DMS114 treated with DMSO at 0.1 percent for 48 hours (cell line): ENCODE results near the gene RBMS1.

Source experiments
- DNase-seq: peaks from one replicate; lab custom pipeline; 2025; ENCODE audit not compliant: unreplicated experiment; lab: John Stamatoyannopoulos, UW

The RBMS1 gene

GRCh38 chr2:160310118-160310828 lies 183.3 kb downstream of the RBMS1 start:
- DNase-seq, result no peak

GRCh38 chr2:160309585-160309984 lies 184.0 kb downstream of the RBMS1 start:
- DNase-seq, result no peak

GRCh38 chr2:160308915-160309314 lies 184.7 kb downstream of the RBMS1 start:
- no peak for DNase-seq

DNA sequence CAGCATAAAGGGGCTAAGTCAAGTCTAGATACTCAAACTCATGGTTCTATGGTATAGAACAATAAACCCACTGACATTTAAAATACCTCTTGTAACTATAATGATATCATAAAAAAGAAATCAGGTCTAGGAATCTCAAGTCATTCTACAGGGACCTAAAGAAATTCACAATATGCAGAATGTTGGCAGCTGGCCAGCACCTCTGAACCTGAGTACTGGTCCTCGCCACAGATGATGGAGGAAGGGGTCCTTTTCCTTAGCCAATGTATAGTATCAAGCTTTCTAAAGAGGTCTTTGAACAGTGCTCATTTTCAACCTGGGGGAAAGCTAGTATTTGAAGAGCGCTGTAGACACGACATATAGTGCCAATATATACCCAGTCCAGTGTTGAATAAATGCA lies 185.1 kb downstream of the RBMS1 start:
- no peak for DNase-seq

DNA sequence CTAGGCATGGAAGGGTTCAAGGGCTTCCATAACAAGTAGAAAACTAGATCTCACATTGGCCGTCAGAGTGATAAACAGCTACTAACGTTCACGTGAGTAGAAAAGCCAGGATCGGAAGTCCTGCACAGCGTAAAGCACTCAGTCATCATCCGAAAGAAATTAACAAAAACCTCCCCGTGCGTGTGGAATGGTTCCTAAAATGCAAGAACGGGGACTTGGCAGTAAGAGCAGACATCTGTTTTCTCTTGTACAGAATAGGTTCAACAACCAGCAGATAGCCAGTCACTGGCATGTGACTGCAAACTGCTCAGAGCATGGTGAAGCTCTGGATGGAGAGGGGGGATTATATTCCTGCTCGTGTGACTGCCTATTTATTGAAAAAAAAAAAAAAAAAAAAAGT lies 186.6 kb downstream of the RBMS1 start:
- DNase-seq, result no peak

- no peak for DNase-seq
Measured at GRCh38 chr2:160305081-160305750, 188.4 kb downstream of the RBMS1 start.

GRCh38 chr2:160303527-160303926 lies 190.1 kb downstream of the RBMS1 start:
- DNase-seq, result no peak

DNA sequence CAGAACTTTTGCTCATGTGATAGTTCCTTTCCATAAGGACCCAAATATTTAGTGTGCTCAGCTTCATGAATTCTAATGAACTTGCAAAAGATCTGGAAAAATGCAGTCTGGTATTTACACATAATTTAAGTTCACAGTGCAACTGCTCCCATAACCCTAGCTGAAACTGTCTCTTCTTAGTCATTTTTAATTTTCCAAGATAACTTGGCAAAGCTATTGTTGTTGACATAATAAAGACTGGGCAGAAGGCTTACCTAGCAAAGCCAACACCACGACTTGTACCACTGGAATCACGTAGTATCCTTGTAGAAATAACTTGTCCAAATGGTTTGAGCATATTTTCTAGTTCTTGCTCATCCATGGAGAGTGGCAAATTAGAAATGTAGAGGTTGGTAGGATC lies 190.5 kb downstream of the RBMS1 start:
- no peak for DNase-seq

DNA sequence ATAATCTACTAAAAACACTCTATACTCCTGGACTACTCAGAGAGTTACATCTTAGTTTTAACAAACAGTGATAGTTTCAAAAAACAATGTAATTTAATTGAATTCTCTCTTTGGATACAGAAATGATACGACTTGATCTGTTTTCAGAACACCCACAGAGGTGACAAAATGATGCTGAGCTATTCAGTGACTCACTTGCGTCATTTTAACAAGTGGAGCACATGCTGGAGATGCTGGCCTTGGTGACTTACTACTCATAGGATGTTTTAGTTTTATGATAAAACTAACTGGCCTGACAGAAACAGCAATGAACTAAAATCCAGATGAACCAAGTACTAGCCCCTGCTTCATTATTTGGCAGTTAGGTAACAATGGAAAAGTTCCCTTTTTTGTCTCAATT lies 192.2 kb downstream of the RBMS1 start:
- DNase-seq, result no peak

DNA sequence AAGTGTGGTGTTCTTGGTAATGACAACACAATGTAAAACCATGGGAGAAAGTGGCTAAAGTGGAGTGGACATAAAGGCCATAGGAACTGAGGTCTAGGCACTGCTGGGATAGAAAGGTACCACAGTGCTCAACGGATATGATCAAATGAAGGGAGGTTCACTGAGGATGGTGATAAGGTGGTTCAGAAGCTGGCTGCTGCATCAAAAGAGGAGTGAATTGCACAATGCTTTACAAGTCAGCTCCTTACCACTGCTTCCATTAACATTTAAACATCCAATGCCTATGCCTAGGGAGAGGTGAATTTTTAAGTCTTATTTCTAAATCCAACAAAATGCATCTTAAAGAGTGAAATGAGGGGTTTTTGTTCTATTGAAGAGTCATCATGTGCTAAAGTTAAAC lies 193.4 kb downstream of the RBMS1 start:
- DNase-seq, result no peak

DNA sequence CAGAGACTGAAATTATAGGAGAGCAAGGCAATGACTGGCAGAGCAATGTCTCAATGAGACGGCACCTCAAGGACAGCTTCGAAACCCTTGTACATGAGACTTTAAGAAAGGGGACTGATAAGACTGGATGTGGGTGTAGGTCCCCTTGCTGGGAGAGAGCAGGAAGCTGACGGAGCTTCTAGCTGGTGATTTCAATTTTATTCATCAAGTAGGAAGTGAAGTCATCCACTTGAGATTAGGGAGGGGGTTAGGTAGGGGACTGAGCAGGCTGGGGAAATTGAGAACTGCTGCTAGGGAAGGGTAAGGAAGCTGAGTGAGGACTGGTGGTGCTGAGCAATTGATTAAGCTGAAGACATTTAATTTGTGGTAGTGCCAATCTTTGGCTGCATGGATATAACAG lies 194.1 kb downstream of the RBMS1 start:
- DNase-seq, result no peak

- DNase-seq, result no peak
Measured at GRCh38 chr2:160298960-160299359, 194.6 kb downstream of the RBMS1 start.

DNA sequence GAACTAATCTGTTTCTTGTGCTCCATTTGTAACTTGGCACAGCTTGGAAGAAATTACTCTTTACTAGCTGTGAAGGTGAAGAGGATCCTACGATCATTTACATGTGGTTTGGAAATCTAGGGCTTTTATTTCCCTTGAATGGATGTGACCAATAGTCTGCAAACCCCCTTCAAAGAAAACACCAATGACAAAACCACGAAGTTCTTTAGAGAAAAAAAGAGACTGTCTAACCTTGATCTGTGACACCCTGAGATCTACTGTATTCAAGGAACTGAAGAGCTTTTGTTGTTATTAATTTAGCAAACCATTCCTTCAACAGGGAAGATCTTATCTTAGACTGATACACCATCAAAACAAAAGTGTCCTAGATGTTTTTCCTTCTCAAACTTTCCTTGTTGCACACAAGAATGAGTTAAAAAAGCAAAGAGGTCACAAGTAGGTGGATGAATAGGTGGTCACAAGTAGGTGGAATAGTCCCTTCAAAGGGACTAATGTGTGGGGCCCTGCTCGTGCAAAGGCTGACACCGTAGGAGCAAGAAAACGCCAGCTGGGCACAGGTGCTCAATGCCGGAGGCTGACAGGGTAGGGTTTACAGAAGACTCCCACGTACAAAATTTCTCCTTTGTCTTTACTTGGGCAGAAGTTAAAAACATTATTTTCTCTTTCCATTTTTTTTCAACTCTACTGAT lies 197.9 kb downstream of the RBMS1 start:
- no peak for DNase-seq

- no peak for DNase-seq
Measured at GRCh38 chr2:160294889-160295288, 198.7 kb downstream of the RBMS1 start.

DNA sequence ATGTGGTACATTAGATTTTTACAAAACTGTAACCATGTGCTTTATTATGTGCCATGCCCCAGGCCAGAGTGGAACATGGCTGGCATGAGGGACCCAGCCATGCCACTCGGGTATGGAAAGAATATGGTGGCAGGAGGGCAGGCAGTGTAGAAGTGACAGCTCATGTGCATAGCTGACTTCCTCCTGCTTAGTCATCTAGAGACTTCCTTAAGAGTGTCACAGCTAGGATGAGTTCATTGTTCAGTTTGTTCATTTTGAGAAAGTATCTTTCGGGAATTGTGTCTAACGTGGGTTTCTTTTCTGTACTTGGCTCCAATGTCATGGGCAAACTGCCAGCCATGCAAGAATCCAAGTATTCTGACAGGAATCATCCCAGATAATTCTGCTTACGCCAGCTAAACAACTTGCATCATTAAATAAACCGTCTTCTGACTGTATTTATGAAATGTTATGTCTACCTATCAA lies 199.2 kb downstream of the RBMS1 start:
- no peak for DNase-seq

GRCh38 chr2:160293391-160294091 lies 200.1 kb downstream of the RBMS1 start:
- no peak for DNase-seq

GRCh38 chr2:160292225-160292624 lies 201.4 kb downstream of the RBMS1 start:
- no peak for DNase-seq

DNA sequence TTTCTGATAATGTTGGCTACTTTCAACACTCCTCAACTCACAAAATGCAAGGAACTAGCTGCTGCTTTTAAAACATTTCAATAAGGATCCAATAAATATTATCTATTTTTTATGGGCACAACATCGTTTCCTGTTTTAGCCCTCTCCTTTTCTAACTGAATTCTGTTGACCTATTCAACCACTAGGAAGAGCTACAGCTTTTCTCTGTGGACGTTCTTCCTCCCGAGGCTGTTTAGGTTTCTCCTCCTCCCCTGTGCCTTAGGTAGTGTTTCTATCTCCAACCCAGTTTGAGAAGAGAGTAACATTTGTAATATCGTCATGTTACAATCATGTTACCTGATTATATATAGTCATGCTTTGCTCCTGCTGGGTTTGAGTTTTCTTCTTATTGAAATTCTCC lies 202.2 kb downstream of the RBMS1 start:
- DNase-seq, result no peak

GRCh38 chr2:160290598-160290997 lies 203.0 kb downstream of the RBMS1 start:
- no peak for DNase-seq

DNA sequence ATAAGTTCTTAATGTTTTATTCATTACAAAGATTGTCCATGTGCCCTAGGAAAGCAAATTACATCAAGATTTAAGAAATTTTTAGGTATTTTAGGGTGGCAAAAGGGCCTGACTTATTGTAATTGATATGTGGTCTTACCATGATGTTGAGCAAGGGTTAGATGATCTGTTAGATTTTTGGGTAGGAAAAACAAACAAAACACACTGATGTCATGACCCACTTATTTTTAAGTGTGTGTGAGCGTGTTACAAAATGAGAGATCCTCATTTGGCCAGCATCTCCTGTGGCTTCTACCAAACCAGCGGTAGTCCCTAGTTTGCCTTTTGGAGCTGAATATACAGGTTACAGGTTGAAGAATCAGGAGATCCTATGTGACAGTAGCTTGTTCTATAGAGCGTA lies 203.8 kb downstream of the RBMS1 start:
- no peak for DNase-seq

DNA sequence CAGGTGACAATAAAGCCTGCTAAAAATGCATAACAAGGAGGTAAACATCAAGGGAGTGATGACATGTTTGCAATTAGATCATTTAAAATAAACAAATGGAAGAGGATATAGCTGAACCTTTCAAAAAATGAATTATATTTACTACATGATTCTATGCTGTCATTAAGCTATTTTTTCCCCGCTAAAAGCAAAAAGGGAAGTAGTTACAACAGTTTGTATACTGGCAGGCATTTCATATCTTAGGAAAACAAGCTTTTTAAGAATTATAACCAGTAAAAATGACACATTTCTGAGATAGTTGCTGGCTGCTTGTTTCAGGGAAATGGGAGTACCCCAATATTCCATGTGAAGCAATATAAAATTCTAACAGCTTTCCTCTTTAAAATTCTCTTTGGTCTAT lies 204.5 kb downstream of the RBMS1 start:
- no peak for DNase-seq

DNA sequence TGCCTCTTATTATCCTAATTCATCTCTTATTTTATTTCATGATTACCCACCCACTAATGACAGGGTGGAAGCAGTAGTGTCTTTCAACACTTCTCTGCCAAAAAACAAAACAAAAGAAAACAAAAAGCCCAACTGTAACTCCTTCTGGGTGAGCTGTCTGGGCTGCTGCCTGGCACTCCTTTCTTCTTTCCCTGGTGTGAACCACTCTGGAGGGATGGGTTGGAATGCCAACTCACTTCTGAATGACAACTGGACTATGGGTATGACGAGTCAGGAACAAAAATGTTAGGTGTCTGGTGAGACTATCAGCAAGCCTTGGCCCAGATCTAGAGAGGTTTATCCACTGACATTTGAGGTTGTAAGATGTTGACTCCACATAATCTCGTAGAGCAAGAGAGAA lies 205.3 kb downstream of the RBMS1 start:
- DNase-seq, result no peak
